Osteocyte (in vitro differentiated cells): ENCODE data around the gene RCAN2. TPM values are rescaled to one million over a fixed set of nuclear protein-coding genes. Genes with fewer than 3 reads are reported as not detected.

Experiments
- DNase-seq: peaks from one replicate; pipeline ENCODE4 v3.0.0; 2021; ENCODE audit warnings: mixed read lengths; ENCODE audit not compliant: unreplicated experiment; ENCODE audit errors: extremely low spot score
- H3K27ac Mint-ChIP-seq: one replicate; pipeline ENCODE4 v1.8.0; 2021; ENCODE audit warnings: mild to moderate bottlenecking, mixed read lengths; ENCODE audit not compliant: unreplicated experiment
- H3K27me3 Mint-ChIP-seq: one replicate; pipeline ENCODE4 v1.8.0; 2021; ENCODE audit warnings: mixed read lengths; ENCODE audit not compliant: unreplicated experiment
- H3K36me3 Mint-ChIP-seq: one replicate; pipeline ENCODE4 v1.8.0; 2021; ENCODE audit warnings: mixed read lengths; ENCODE audit not compliant: unreplicated experiment
- H3K4me1 Mint-ChIP-seq: one replicate; pipeline ENCODE4 v1.8.0; 2021; ENCODE audit warnings: mixed read lengths; ENCODE audit not compliant: unreplicated experiment
- H3K4me3 Mint-ChIP-seq: one replicate; pipeline ENCODE4 v1.8.0; 2021; ENCODE audit warnings: mild to moderate bottlenecking, moderate library complexity, mixed read lengths; ENCODE audit not compliant: unreplicated experiment
- H3K9me3 Mint-ChIP-seq: one replicate; pipeline ENCODE4 v1.8.0; 2021; ENCODE audit warnings: mixed read lengths; ENCODE audit not compliant: unreplicated experiment
- total RNA-seq: library from RNA; stranded (reverse); gene quantifications from 2 replicates; pipeline ENCODE4 v1.2.1, GENCODE V29; 2021
- TF ChIP-seq, protein P1 (sequence below): fragments of 200-600 bp; sonication (generic); IDR thresholded peaks from 2 replicates; pipeline ENCODE4 v1.5.0; 2021; ENCODE audit warnings: antibody characterized with exemption, mild to moderate bottlenecking, moderate library complexity

The RCAN2 gene
- total RNA-seq, 1 donor from 2014 or later: 31.3 TPM

DNA sequence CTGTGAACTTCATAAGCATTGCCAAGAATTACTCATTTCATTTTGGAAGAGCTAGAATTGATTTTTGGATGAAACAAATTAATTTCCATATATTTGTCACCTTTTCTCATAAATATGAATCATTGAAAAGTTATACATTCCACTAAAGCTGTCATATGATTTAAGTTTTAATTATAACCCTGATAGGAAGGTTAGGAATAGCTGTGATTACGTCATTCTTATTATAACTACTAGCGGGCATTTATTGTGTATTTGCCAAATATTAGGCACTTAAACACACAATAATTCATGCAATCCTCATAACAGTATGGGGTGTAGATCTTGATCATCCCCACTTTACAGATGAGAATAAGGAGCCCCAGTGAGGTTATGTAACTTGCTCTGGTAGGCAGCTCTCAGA, 243.1 kb downstream of the RCAN2 start:
- H3K27ac Mint-ChIP-seq: no peak overlapping the region
- TF ChIP-seq, protein P1, sequence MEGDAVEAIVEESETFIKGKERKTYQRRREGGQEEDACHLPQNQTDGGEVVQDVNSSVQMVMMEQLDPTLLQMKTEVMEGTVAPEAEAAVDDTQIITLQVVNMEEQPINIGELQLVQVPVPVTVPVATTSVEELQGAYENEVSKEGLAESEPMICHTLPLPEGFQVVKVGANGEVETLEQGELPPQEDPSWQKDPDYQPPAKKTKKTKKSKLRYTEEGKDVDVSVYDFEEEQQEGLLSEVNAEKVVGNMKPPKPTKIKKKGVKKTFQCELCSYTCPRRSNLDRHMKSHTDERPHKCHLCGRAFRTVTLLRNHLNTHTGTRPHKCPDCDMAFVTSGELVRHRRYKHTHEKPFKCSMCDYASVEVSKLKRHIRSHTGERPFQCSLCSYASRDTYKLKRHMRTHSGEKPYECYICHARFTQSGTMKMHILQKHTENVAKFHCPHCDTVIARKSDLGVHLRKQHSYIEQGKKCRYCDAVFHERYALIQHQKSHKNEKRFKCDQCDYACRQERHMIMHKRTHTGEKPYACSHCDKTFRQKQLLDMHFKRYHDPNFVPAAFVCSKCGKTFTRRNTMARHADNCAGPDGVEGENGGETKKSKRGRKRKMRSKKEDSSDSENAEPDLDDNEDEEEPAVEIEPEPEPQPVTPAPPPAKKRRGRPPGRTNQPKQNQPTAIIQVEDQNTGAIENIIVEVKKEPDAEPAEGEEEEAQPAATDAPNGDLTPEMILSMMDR: no peak
- no peaks in the 10 kb centered on the region for H3K27me3 Mint-ChIP-seq
- H3K9me3 Mint-ChIP-seq: no peaks in the 10 kb centered on the region
- no peak for DNase-seq
- no peaks in the 10 kb centered on the region for H3K4me1 Mint-ChIP-seq
- no peak overlapping the region for H3K4me3 Mint-ChIP-seq
- H3K36me3 Mint-ChIP-seq: peaks cover 16% of the 10 kb centered on the region

DNA sequence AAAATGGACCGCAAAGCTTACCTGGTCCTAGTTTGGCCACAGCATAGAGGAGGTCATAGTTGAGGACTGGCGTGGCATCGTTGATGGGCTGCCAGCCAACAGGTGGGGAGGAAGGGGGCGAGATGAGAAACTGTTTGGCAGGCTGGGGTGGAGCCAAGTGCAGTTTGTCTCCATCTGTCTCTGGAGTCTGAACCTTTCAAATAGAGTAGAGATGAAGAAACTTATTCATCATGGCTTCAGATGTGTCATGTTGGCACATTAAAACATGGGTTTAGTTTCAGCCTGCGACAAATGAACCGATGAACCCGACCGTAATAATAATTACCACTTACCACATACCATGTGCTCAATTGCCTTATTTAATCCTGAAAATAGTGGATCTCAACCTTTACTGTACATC, 244.5 kb downstream of the RCAN2 start:
- Mint-ChIP-seq H3K9me3 (no peaks in the 10 kb centered on the region), H3K27ac (no peak overlapping the region), H3K27me3 (no peaks in the 10 kb centered on the region), H3K4me1 (no peaks in the 10 kb centered on the region), H3K36me3 (peaks cover 16% of the 10 kb centered on the region), H3K4me3 (no peak overlapping the region)
- DNase-seq: no peak
- TF ChIP-seq, protein P1: no peak

DNA sequence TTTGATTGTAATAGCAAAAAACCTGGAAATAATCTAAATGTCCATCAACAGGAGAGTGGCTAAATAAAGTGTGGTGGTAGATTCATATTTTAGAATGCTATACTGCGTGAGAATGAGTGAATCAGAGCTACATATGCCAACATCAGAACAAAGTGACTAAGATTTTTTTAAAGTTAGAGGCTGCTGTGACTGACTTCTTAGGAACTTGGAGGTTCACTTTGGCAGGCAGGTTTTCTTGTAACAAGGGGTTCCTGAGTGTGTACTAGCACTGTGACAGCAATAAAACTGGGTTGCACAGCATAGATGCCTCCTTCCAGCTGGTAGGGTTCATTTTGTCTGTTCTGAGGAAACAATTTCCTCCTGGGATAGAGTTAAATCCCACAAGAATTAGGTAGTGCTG, 245.2 kb downstream of the RCAN2 start:
- Mint-ChIP-seq H3K27me3 (no peaks in the 10 kb centered on the region), H3K4me1 (peaks cover under 1% of the 10 kb centered on the region), H3K36me3 (peaks cover 16% of the 10 kb centered on the region), H3K4me3 (no peak overlapping the region), H3K27ac (no peak overlapping the region), H3K9me3 (no peaks in the 10 kb centered on the region)
- DNase-seq: no peak
- TF ChIP-seq, protein P1: no peak

DNA sequence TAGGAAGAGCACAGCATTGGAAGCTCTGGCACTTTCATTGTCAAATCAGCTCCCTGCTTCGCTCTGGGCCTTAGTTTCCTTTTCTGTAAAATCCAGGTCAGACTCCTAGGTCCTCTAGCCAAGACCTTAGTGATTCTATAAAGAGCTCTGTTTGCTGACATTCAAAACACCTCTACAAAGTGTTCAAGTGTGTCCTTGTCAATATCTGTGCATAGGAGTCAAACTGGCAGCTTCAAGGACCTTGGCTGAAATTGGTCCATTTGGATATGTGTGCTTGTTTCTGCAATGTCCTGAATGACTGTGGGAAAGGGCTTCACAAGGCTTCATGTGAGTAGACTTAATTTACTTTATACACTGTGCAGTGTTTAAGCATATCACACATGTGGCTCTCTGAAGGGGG, 246.6 kb downstream of the RCAN2 start:
- Mint-ChIP-seq H3K4me3 (no peak overlapping the region), H3K9me3 (no peaks in the 10 kb centered on the region), H3K27me3 (no peaks in the 10 kb centered on the region), H3K4me1 (peaks cover 6% of the 10 kb centered on the region), H3K27ac (no peak overlapping the region), H3K36me3 (peaks cover 16% of the 10 kb centered on the region)
- DNase-seq: no peak
- TF ChIP-seq, protein P1: no peak

DNA sequence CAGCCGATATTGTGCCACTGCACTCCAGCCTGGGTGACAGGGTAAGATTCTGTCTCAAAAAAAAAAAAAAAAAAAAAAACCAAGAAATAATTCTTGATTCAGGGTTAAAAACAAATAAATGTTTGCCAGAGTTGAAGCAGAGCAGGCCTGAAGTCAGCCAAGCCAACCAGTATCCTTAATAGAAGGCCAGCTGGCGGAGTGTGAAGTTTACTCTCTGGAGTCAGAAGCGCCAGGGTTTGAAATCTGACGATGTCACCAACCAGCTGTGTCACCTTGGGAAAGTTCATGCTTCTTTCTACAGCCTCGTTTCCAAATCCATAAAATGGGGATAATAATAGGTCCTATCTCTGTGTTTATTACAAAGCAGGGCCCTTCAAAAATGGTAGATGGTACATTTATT, 247.5 kb downstream of the RCAN2 start:
- Mint-ChIP-seq H3K4me1 (peaks cover 6% of the 10 kb centered on the region), H3K4me3 (no peak overlapping the region), H3K27ac (no peak overlapping the region), H3K36me3 (peaks cover 16% of the 10 kb centered on the region), H3K27me3 (no peaks in the 10 kb centered on the region), H3K9me3 (no peaks in the 10 kb centered on the region)
- DNase-seq: no peak
- TF ChIP-seq, protein P1: no peak
